Peyer's patch (tissue), 4 donors: Measurements from ENCODE around the gene OBP2B.
"Not testable (repeated sequence)": the region's sequence is repeated elsewhere in the genome, so short reads cannot be mapped to it uniquely, and the experiment has no call there.

Experiments
- POLR2A ChIP-seq, 2 donors: fragments of 450-650 bp; IDR thresholded peaks; one replicate each; pipeline ENCODE4 v1.5.1; 2017; ENCODE audit warnings: antibody characterized with exemption in 2 of 2, mild to moderate bottlenecking in 2 of 2, moderate library complexity in 2 of 2
- TF ChIP-seq, protein P1 (sequence below), 6 experiments: fragments of 450-650 bp in 4 of 6; fragments of 200-600 bp in 2 of 6; sonication (generic) in 1 of 6; IDR thresholded peaks; one replicate each; pipeline ENCODE4 v1.5.1; 2017 to 2019; ENCODE audit warnings: antibody characterized with exemption in 6 of 6, mild to moderate bottlenecking in 3 of 6, moderate library complexity in 1 of 6

DNA sequence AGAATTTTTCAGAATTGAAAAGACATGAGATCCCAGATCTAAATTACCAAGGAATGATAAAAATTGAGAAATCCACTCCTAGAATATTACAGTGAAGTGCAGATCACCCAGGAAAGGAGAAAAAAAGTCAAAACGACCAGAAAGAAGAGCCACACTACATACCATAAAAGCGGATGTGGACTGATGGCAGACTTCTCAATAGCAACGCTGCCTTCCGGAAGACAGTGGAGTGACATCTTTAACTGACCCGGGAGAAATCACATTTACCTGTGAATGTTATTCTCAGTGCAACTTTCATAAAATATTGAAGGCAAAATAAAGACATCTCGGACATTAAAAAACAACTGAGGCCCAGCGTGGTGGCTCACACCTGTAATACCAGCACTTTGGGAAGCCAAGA is 21.5 kb upstream of the OBP2B start:
- not testable (repeated sequence) for TF ChIP-seq POLR2A (IDR thresholded peaks at IDR 0.05)
- TF ChIP-seq, protein P1, sequence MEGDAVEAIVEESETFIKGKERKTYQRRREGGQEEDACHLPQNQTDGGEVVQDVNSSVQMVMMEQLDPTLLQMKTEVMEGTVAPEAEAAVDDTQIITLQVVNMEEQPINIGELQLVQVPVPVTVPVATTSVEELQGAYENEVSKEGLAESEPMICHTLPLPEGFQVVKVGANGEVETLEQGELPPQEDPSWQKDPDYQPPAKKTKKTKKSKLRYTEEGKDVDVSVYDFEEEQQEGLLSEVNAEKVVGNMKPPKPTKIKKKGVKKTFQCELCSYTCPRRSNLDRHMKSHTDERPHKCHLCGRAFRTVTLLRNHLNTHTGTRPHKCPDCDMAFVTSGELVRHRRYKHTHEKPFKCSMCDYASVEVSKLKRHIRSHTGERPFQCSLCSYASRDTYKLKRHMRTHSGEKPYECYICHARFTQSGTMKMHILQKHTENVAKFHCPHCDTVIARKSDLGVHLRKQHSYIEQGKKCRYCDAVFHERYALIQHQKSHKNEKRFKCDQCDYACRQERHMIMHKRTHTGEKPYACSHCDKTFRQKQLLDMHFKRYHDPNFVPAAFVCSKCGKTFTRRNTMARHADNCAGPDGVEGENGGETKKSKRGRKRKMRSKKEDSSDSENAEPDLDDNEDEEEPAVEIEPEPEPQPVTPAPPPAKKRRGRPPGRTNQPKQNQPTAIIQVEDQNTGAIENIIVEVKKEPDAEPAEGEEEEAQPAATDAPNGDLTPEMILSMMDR (IDR thresholded peaks at IDR 0.05): not testable (repeated sequence)
